ENCODE results near the gene SLC15A2. TPM values are rescaled to one million over a fixed set of nuclear protein-coding genes. Genes with fewer than 3 reads are reported as not detected.
A peak's percentile ranks its signal among the peaks of the same experiment; 100 is the strongest.

The SLC15A2 gene
- total RNA-seq, 2 donors from 2014 or later = 7.1 to 7.5 TPM

DNA sequence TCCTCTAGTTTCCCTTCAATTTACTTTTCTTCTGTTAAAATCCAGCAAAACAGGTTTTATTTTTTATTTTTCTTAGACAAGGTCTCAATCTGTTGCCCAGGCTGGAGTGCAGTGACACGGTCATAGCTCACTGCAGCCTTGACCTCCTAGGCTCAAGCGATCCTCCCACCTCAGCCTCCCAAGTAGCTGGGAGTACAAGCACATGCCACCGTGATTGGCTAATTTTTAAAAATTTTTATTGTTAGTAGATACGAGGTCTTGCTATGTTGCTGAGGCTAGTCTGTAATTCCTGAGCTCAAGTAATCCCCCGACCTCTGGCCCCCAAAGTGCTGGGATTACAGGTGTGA is 86.2 kb downstream of the SLC15A2 start:
- Mint-ChIP-seq H3K27ac (no peak overlapping the region), H3K4me1 (no peaks in the 10 kb centered on the region), H3K36me3 (ENCODE audit: low read depth) (no peaks in the 10 kb centered on the region), H3K4me3 (no peak overlapping the region), H3K9me3 (peaks cover 17% of the 10 kb centered on the region), H3K27me3 (no peaks in the 10 kb centered on the region)
- ATAC-seq (replicated peaks) = no peak

- H3K9me3 Mint-ChIP-seq = peaks cover 17% of the 10 kb centered on the region
- H3K27me3 Mint-ChIP-seq = no peaks in the 10 kb centered on the region
- H3K36me3 Mint-ChIP-seq (ENCODE audit: low read depth) = no peaks in the 10 kb centered on the region
- H3K4me3 Mint-ChIP-seq = no peak overlapping the region
- H3K4me1 Mint-ChIP-seq = no peaks in the 10 kb centered on the region
- no peak overlapping the region for H3K27ac Mint-ChIP-seq
- peak; percentile 45 for ATAC-seq (replicated peaks)
These were observed 87.3 kb downstream of the SLC15A2 start for GRCh38 chr3:121981473-121981872.

DNA sequence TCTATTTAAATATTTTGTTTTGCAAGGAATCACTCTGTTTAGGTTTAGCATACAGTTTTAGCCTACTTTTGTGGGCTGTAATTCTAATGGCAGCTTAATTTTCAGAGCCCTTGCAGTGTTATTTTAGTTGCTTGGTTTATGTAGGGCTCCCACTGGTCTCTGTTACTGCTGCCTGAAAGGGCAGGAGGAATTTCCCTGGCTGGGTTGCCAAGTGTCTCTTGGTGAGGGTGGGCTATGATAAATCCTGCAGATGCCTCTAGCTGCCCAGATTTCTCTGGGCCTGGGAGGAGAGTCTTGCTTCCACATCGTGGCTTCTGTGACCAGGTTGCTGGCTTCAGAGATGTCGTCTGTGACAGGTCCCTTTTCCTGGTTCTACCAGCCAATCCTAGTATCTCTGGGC is 91.6 kb downstream of the SLC15A2 start:
- Mint-ChIP-seq H3K27ac (no peak overlapping the region), H3K9me3 (peaks cover 13% of the 10 kb centered on the region), H3K4me3 (no peak overlapping the region), H3K4me1 (peaks cover 4% of the 10 kb centered on the region), H3K27me3 (no peaks in the 10 kb centered on the region), H3K36me3 (ENCODE audit: low read depth) (no peaks in the 10 kb centered on the region)
- no peak for ATAC-seq (replicated peaks)

DNA sequence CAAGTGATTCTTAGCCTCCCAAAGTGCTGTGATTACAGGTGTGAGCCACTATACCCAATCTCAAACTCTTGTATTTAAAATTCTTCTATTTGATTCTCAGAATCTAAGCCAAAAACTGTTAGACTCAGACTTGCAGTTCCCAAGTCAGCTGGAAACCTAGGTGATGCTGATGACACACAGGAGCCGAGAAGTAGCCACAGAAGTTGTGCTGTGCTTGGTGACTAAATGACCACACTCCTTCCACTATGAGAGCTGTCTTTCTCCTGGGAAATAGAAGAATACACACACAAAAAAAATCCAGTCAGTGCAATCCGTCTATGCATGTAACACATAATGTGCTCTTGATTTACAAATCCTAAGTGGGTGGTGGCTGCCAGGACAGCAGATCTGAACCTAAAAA is 93.9 kb downstream of the SLC15A2 start:
- H3K27me3 Mint-ChIP-seq = no peaks in the 10 kb centered on the region
- ATAC-seq (replicated peaks) = peak; percentile 97

GRCh38 chr3:121989943-121990342 is 95.7 kb downstream of the SLC15A2 start:
- no peak for ATAC-seq (replicated peaks)
- Mint-ChIP-seq H3K27ac (no peak overlapping the region), H3K9me3 (no peaks in the 10 kb centered on the region), H3K4me1 (peaks cover 4% of the 10 kb centered on the region), H3K4me3 (no peak overlapping the region), H3K27me3 (no peaks in the 10 kb centered on the region), H3K36me3 (ENCODE audit: low read depth) (no peaks in the 10 kb centered on the region)

More for the DNA sequence above, 93.9 kb downstream of the SLC15A2 start:
- no peaks in the 10 kb centered on the region for H3K36me3 Mint-ChIP-seq (ENCODE audit: low read depth)
- peak overlapping the region; percentile 78 for H3K27ac Mint-ChIP-seq
- peaks cover 4% of the 10 kb centered on the region for H3K4me1 Mint-ChIP-seq
- H3K4me3 Mint-ChIP-seq = no peak overlapping the region
- H3K9me3 Mint-ChIP-seq = peaks cover 13% of the 10 kb centered on the region

DNA sequence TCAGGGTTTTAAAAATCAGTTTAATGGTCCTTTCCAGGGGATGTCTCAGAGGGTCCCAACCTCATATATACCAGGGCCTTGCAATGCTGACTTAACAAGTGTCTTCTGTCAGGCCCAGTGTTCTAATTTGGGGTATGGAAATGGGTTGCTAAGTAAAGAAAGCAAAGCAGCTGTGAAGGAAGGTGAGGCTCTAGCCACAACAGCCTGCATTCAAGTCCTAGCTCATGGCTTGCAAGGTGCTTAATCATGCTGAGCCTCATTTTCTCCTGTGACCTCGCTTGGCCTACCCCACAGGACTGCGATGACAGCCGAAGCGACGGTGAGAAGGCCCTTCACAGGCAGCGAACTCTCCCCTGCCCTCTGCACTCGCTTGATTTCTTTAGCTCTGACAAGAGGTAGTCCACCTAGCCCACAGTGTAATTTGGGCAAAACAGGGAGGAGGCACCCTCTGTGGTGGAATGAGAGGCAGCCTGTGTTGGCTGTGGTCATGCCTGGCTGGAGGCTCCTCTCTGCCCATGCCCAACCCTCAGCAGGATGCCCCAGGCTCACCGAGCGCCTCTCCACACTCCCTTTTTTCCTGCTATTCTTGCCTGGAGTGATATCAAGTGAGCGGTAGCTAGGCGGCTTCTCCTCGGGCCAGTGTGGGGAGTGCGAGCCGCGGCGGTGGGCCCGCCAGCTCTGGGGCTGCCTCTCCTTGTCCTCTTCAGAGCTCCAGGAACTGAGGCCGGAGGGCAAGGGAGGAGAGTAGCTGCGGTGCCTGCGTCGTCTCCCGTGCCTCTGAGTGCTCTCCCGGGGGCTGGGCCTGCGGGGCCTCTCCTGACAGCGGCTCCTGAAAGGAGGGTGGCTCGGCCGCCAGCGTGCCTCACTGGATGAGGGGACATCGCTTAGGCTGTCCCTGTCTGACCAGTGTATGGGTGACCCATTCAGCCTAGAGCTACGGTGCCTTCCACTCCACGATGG is 98.7 kb downstream of the SLC15A2 start:
- no peak for ATAC-seq (replicated peaks)

More for the DNA sequence above, 98.7 kb downstream of the SLC15A2 start:
- H3K27me3 Mint-ChIP-seq = no peaks in the 10 kb centered on the region
- H3K27ac Mint-ChIP-seq = no peak overlapping the region
- no peaks in the 10 kb centered on the region for H3K36me3 Mint-ChIP-seq (ENCODE audit: low read depth)
- no peak overlapping the region for H3K4me3 Mint-ChIP-seq
- no peaks in the 10 kb centered on the region for H3K9me3 Mint-ChIP-seq
- peaks cover 5% of the 10 kb centered on the region for H3K4me1 Mint-ChIP-seq

Other genes with a start within 250 kb of the SLC15A2 start
- 100 to 1,000 TPM; 255 to 289 TPM for gene HCLS1, start 233.5 kb upstream of the SLC15A2 start, total RNA-seq
- 10 to 100 TPM; 29.7 to 39.1 TPM for gene GOLGB1, start 144.7 kb upstream of the SLC15A2 start, total RNA-seq
- gene IQCB1, start 59.3 kb upstream of the SLC15A2 start, total RNA-seq = 10 to 100 TPM; 41.7 to 47.5 TPM
- gene EAF2, start 59.2 kb upstream of the SLC15A2 start, total RNA-seq = 10 to 100 TPM; 20.8 to 33.0 TPM
- gene ILDR1, start 127.8 kb downstream of the SLC15A2 start, total RNA-seq = 1 to 10 TPM in 1 of 2 donors, under 1 TPM in 1; 0.21 to 1.4 TPM
- 1 to 10 TPM; 1.8 to 4.4 TPM for gene CD86, start 161.0 kb downstream of the SLC15A2 start, total RNA-seq

Data from activated T-helper 17 cell treated with anti-CD3 and anti-CD28 coated beads, Interleukin-2, amount 50 U/mL, for 72 hours (primary cell).